GM12891 (cell line): Measurements from ENCODE around the gene REXO2.

Source experiments
- POLR2A ChIP-seq: IDR thresholded peaks from 2 replicates; pipeline ENCODE4 v1.6.1; 2011; ENCODE audit warnings: low read depth, low read length, control low read depth
- POLR2AphosphoS5 ChIP-seq: IDR thresholded peaks from 2 replicates; pipeline ENCODE4 v1.6.1; 2011; ENCODE audit warnings: low read depth, low read length, control low read depth

- no peak for TF ChIP-seq POLR2AphosphoS5
- TF ChIP-seq POLR2A = no peak
Observed at GRCh38 chr11:114442536-114442935, 3.3 kb downstream of the REXO2 start.
